GM12872 (cell line): ENCODE data around the gene POU2F3.

Source experiments
- CTCF ChIP-seq: IDR thresholded peaks from 3 replicates; pipeline ENCODE4 v1.5.1; 2011; ENCODE audit warnings: low read depth, mild to moderate bottlenecking, low read length, moderate library complexity; ENCODE audit not compliant: insufficient read depth

POU2F3 gene

GRCh38 chr11:120283124-120283523, 43.2 kb downstream of the POU2F3 start:
- no peak for TF ChIP-seq CTCF

- TF ChIP-seq CTCF, result no peak
These were observed 44.3 kb downstream of the POU2F3 start for GRCh38 chr11:120284272-120284671.

GRCh38 chr11:120285256-120285655, 45.3 kb downstream of the POU2F3 start:
- TF ChIP-seq CTCF, result no peak

GRCh38 chr11:120288021-120288420, 48.1 kb downstream of the POU2F3 start:
- no peak for TF ChIP-seq CTCF

GRCh38 chr11:120289426-120289825, 49.5 kb downstream of the POU2F3 start:
- no peak for TF ChIP-seq CTCF

GRCh38 chr11:120290956-120291355, 51.0 kb downstream of the POU2F3 start:
- no peak for TF ChIP-seq CTCF

- no peak for TF ChIP-seq CTCF
These were observed 53.3 kb downstream of the POU2F3 start for GRCh38 chr11:120293038-120293800.
